Stimulated activated CD4-positive, alpha-beta T cell treated with anti-CD3 and anti-CD28 coated beads, TNF-alpha, amount 100 ng/mL, for 1 hour (primary cell): ENCODE measurements around the gene KLB.
"Not testable (repeated sequence)": the region's sequence is repeated elsewhere in the genome, so short reads cannot be mapped to it uniquely, and the experiment has no call there.

ENCODE experiments used
- DNase-seq, 3 donors: peaks; one replicate each; pipeline ENCODE4 v3.0.0-alpha.2; 2020; ENCODE audit warnings: low read depth in 3 of 3, low spot score in 1 of 3

KLB gene

DNA sequence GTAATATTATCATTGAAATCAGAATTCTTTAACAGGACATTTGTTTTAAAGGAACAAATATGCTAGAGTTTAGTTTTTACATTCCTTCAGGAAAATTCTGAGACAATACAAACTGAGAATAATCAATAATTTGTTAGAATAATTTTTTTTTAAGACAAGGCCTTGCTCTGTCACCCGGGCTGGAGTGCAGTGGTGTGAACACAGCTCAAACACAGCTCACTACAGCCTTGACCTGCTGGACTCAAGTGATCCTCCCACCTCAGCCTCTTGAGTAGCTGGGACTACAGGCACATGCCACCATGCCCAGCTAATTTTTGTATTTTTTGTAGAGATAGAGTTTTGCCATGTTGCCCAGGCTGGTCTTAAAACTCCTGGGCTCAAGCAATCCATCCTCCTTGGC is 18.6 kb downstream of the KLB start:
- DNase-seq: not testable (repeated sequence)

DNA sequence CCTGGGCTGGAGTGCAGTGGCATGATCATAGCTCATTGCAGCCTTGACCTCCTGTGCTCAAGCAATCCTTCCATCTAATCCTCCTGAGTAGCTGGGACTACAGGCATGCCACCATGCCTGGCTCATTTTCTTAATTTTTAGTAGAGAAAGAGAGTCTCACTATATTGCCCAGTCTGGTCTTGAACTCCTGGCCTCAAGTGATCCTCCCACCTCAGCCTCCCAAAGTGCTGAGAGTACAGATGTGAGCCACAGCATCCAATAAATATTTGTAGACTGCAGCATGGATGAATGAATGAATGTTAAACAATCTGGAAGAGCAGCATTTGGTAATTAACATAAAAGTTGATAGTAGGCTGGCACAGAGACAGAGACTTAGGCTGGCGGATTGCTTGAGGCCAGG is 20.0 kb downstream of the KLB start:
- no peak for DNase-seq

DNA sequence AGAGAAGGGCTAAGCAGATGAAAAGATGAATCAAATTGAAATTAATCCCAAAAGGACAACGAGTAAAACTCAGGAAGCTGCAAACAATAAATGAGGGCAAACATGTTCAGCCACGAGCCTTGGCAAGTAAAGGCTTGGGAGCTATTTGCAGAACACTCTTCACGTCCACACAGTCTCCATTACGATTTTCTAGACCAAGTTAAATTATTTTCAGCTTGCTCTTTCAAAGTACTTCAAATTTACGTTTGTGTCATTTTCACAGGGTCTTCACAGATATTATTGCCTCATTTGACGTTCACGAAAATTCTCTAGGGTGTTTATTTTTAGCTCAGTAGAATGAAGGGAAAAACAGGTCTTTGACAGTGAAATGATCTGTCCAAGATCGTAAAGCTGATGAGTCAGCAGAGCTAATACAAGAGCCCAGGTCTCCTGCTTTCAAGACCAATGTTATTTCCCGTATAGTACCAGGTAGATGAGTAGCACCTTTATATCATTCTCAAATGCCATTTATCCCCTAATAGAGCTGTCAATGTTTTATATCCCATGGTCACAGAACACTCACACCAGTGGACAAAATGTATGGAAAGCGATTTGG is 20.9 kb downstream of the KLB start:
- no peak for DNase-seq

DNA sequence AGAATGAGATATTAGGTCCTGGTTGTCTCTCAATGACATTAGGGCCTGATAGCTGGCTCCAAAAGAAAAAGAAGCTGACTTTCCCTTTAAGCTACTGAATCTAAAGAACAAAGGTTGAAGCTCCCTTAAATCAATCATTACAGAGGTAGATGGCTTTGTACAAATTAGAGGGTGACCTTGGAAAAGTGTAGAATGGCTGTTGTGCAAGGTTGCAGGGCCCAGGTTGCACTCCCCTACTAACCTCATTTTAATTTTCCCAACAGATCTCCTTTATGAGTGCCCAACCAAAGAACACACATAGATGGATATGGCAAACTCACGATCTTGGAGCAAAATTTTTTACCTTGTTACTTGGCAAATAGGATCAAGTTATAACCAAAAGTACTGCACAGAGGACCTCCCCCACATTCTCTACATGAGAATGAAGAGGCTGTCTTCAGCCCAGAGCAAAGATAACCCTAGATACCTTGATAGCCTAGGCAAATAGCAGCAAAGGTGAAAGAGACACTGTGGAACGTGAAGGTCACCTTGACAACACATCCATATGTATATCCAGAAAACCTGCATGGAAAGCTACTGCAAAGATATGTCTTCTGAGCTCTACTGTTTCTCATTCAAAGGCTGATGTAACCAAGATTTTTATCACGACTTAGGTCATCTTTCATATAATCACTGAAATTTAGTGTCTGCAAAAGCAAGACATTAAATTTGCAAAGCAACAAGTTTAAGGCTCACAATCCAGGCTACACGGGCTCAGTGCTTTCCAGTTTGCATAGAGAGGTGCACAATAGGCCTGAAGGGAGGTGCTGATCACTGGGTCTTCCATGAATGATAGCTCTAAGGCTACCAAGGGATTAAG is 23.0 kb downstream of the KLB start:
- DNase-seq: no peak

DNA sequence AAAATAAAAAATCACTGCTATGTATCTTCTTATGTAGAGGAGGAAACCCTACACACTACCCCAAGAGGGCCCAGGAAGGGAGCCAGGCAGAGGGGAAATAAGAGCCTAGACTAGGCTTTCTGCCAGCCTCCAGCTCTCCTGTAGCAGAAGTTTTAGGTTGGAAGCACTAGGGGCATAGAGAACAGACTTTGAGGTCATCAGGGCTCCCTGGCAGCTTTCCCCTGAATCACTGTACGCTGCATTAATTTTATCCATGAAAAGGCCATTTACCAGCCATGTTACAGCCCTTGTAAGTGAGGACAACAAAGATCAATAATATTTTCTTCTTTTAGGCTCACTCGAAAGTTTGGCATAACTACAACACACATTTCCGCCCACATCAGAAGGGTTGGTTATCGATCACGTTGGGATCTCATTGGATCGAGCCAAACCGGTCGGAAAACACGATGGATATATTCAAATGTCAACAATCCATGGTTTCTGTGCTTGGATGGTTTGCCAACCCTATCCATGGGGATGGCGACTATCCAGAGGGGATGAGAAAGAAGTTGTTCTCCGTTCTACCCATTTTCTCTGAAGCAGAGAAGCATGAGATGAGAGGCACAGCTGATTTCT is 27.3 kb downstream of the KLB start:
- no peak for DNase-seq

DNA sequence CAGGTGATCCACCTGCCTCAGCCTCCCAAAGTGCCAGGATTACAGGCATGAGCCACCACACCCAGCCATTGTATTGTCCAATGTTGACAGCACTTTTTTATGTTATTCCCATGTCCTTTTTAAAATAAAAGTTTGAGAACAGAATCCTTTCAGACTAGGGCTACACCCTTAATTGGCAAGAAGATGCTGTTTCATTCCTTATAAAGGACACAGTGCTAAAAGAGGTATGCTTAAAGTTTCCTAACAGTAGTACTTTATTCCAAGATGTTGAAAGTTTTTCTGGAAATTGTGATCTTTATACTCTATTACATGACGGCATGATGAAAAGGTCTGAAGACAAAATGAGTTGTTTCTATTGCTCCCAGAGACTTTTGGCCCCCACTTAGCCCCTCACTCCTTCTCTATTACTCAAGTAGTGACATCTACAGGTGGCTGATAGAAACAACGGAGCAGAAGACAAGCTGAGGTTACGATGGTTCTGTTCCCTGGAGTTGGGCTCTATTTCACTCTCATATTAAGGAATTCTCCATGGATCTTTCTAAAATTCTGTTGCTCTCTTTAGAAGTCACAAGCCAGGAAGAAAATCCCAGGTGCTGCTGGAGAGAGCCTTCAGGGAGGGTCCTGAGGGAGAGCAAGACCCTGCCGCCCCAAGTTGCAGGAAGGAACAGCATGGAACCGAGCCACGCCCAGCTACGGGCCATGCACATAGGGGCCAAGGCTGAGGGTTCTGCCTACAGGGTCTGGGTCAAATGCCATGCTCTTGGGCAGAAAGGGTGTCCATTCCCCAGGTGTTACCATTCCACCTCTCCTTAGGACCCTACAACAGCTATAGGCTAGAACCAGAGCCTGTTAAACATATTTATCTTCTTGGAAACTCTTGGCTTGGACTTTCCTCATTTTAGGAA is 29.2 kb downstream of the KLB start:
- no peak for DNase-seq

DNA sequence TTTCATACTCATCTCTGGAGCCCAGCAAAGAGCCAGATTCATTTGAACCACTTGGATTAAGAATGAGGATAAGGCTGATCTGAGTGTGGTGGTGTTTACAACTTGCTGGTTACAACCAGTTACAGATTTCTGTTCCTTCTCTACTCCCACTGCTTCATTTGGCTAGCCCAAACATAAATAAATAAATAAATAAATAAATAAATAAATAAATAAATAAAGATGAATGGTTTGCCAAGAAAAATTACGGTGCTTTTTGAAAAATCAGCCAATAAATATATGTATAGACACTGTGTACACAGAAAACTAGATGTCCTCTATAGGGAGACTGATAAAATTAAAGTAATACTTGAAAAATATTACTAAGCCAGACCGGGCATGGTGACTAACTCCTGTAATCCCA is 34.9 kb downstream of the KLB start:
- no peak for DNase-seq

DNA sequence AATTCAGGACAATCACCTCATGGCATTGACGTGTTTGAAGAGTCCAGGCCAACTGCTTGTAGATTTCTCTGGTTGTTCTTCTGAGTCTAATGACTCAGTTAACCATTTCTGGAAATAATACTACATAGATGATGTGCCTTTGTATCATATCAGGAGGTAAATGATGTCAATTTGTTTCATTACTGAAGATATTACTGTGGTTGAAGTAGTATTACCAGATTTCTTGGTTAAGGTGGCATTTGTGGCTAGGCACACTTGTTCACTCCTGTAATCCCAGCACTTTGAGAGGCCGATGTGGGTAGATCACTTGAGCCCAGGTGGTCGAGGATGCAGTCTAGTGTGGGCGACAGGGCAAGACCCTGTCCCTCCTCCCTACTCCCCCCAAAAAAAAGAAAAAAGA is 36.3 kb downstream of the KLB start:
- no peak for DNase-seq

DNA sequence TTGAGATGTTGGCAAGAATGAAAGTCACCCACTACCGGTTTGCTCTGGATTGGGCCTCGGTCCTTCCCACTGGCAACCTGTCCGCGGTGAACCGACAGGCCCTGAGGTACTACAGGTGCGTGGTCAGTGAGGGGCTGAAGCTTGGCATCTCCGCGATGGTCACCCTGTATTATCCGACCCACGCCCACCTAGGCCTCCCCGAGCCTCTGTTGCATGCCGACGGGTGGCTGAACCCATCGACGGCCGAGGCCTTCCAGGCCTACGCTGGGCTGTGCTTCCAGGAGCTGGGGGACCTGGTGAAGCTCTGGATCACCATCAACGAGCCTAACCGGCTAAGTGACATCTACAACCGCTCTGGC is 39.7 kb downstream of the KLB start:
- DNase-seq: no peak

DNA sequence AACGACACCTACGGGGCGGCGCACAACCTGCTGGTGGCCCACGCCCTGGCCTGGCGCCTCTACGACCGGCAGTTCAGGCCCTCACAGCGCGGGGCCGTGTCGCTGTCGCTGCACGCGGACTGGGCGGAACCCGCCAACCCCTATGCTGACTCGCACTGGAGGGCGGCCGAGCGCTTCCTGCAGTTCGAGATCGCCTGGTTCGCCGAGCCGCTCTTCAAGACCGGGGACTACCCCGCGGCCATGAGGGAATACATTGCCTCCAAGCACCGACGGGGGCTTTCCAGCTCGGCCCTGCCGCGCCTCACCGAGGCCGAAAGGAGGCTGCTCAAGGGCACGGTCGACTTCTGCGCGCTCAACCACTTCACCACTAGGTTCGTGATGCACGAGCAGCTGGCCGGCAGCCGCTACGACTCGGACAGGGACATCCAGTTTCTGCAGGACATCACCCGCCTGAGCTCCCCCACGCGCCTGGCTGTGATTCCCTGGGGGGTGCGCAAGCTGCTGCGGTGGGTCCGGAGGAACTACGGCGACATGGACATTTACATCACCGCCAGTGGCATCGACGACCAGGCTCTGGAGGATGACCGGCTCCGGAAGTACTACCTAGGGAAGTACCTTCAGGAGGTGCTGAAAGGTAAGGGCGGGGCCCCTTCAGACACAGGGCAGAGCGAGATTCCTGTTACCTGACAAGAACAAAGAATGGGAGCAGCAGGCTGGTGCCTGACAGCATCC is 40.3 kb downstream of the KLB start:
- DNase-seq: peak in 1 of 3 donors; percentile 20

DNA sequence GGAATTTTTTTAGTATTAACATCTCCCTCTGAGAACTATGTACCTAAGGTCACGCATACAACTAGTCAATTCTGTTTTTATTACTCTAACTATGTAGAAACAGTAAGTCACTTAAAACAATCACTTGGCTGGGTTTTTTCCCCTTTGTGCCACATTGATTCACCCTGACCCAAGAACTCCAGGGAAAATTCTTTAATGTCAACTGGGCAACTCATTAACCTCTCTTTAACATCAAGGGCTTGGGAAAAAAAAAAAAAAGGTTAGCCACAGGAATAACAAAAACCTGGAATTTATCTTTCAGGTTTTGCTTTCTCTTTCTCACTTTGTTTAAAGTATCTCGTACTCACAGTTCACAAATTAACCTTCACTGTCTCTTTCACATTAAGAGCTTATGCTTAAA is 43.9 kb downstream of the KLB start:
- no peak for DNase-seq

DNA sequence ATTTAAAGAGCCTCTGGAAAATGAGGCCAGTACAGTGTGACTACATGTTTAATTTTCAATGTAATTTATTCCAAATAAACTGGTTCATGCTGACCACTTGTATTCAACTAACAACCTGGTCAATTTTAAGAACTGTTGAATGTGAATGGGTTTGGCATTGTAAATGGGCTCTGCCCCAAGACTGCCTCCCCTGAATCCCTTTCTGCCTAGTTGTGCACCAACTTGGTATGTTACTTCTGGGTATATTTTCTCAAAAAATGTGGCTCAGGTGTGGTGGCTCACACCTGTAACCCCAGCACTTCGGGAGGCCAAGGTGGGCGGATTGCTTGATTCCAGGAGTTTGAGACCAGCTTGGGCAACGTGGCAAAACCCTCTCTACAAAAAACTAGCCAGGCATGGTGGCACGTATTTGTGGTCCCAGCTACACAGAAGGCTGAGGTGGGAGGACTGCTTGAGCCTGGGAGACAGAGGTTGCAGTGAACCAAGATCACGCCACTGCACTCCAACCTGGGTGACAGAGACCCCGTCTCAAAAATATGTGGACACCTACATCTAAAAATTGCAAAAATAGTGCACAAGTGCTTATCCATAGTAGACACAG is 44.8 kb downstream of the KLB start:
- DNase-seq: no peak

DNA sequence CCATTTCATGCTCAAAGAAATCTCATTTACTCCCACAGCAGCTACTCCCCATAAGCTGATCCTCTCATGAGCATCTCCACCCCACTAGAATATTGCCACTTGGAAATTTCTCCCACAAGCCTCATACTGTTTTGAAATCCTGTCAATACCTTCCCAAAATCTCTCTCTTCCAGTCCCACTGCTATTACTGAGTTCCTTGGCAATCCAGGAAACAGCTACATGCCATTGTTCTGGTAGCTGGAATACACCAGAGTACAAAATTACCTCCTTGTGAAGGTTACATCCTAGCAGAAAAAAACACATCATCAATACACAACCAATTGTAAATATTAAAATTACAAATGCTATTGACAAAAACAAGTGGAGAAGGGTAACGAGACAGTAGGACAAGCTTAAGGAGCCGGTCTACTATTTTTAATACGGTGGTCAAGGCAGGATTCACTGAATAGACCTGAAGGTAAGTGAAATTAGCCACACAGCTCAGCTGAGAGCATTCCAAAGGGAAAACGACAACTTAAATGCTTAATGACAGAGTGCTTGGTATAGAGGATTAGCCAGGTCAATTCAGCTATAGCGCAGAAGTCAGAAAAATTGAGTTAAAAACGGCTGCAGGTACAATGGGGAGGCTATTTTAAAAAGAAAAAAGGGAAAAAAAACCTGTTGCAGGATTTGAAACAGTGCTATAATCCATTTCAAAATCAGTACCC is 45.6 kb downstream of the KLB start:
- DNase-seq: no peak

DNA sequence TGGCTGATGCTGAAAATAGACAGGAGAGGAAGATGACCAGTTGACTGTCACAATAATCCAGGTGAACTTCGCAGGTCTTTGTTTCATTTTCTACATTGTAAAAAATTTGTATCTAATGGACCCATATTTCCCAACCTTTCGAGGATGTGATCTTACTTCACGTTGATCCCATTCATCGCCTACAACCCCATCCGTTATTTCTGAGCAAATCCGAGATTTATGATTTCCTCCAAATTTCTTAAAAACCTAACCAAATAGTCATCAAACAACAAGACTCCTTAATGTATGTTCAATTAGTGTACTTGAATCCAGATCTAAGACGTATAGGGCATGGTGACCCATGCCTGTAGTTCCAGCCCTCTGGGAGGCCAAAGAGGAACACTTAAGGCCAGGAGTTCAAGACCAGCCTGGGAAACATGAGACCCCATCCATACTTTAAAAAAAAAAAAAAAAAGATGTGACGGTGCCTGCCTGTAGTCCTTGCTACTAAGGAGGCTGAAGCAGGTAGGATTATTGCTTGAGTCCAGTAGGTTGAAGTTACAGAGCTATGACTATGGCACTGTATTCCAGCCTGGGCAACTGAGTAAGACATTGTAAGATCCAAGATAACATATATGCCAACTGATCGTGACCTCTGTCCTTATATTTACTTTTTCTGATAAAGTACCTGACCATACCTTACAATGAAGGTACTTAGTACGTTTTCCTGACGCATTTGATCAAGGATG is 46.3 kb downstream of the KLB start:
- DNase-seq: no peak

DNA sequence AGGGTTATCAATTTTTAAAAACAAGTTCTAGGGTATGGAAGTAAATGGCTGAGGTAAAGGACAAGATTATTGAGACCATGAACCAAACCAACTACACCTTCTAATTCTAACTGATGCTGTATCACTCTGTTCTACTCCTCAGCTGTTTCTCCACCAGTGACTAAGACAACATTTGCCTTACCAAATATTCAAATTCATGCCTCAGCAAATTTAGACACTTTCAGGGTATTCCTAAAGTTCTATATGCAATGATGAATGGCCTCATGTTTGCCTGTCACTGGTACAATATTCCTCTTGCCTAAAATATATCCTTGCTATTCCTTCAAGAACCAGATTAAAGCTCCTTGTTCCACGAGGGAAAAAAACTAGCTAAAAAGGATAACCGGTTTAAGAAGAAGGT is 47.0 kb downstream of the KLB start:
- no peak for DNase-seq

DNA sequence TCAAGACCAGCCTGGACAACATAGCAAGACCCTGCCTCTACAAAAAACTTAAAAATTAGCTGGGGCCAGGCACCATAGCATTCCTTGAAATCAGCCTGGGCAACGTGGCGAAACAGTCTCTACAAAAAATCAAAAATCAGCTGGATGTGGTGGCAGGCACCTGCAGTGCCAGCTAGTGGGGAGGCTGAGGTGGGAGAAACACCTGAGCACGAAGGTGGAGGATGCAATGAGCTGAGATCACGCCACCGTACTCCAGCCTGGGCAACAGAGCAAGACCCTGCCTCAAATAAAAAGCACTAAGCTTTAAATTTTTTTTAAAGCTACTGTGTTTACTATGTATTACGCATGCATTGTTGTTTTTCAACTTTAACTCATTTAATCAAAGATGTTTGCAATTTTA is 48.8 kb downstream of the KLB start:
- no peak for DNase-seq

DNA sequence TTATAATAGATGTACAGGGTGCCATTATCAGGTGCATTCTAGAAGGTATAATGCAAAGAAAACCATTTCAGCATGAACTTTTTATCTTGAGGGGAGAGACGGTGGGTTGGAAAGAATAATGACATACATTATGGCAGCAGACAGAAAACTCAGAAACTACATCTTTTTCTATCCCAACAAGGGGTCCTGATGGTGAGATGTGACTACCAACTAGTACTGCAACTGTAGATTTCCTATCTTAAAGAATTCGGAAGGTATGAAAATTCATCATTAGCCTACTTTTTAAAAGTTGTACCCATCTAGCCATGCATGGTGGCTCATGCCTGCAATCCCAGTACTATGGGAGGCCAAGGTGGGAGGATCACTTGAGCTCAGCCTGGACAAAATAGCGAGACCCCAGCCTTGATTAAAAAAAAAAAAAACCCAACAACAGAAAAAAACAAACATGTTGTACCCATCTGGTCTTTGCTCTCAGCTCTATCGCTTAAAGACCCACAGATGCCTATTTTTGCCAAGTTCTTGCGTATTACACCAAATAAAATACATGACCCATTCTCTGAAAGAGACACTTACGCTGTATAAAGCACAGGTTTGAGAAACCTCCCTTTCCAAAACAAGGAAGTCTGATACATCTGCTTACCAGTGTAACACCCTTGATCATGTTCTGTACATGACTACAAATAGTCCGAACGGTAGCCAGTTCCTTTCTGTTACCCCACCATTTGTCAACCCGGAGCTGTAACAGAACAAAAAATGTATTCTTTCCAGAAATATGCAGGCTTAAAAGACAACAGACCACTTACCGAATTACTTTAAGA is 50.4 kb downstream of the KLB start:
- DNase-seq: no peak

DNA sequence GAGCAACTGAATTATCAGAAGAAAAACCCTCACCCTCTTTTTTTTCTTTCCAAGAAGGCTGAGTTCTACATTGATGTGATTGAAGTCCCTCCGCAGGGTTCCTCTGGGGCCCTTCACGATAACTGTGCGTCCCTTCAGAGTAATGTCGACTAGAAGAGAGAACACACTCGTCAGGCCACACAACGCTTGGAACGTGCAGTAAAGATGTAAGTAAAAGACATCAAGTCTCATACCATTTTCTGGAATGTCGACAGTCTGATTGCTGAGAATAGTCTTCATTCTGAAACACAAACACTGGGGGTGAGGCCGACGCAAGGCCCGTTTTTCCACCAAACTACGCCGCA is 51.4 kb downstream of the KLB start:
- DNase-seq: not testable (repeated sequence)
